Mammary epithelial cell (primary cell): ENCODE results near the gene P2RX5.

Experiments
- EZH2 ChIP-seq: IDR thresholded peaks from 2 replicates; pipeline ENCODE4 v1.6.1; 2012; ENCODE audit warnings: low read length, inconsistent platforms, borderline replicate concordance
- TF ChIP-seq, protein P1 (sequence below), 2 donors: IDR thresholded peaks in 1 of 2; conservative IDR thresholded peaks in 1 of 2; 2 replicates each; pipeline ENCODE4 v1.5.1; 2011 to 2012; ENCODE audit warnings: inconsistent platforms in 2 of 2, low read length in 2 of 2, mild to moderate bottlenecking in 2 of 2, control low read depth in 1 of 2, low read depth in 1 of 2; ENCODE audit not compliant: insufficient read depth in 1 of 2; ENCODE audit errors: extremely low read depth in 1 of 2

GRCh38 chr17:3639981-3640596 is 55.9 kb downstream of the P2RX5 start:
- TF ChIP-seq, protein P1, sequence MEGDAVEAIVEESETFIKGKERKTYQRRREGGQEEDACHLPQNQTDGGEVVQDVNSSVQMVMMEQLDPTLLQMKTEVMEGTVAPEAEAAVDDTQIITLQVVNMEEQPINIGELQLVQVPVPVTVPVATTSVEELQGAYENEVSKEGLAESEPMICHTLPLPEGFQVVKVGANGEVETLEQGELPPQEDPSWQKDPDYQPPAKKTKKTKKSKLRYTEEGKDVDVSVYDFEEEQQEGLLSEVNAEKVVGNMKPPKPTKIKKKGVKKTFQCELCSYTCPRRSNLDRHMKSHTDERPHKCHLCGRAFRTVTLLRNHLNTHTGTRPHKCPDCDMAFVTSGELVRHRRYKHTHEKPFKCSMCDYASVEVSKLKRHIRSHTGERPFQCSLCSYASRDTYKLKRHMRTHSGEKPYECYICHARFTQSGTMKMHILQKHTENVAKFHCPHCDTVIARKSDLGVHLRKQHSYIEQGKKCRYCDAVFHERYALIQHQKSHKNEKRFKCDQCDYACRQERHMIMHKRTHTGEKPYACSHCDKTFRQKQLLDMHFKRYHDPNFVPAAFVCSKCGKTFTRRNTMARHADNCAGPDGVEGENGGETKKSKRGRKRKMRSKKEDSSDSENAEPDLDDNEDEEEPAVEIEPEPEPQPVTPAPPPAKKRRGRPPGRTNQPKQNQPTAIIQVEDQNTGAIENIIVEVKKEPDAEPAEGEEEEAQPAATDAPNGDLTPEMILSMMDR (conservative IDR thresholded peaks at IDR 0.05 in 1 of 2, IDR thresholded peaks at IDR 0.05 in 1 of 2; ENCODE audit: extremely low read depth in 1 of 2, insufficient read depth in 1 of 2, low read depth in 1 of 2, low read length in 2 of 2): no peak
- TF ChIP-seq EZH2: no peak
